Stimulated activated CD8-positive, alpha-beta memory T cell treated with anti-CD3 and anti-CD28 coated beads, Interleukin-4, amount 100 ng/mL, for 48 hours (primary cell): ENCODE results near the gene ARHGEF39.
A peak's percentile ranks its signal among the peaks of the same experiment; 100 is the strongest.
"Not testable (repeated sequence)": the region's sequence is repeated elsewhere in the genome, so short reads cannot be mapped to it uniquely, and the experiment has no call there.

ENCODE experiments used
- DNase-seq: peaks from one replicate; pipeline ENCODE4 v3.0.0-alpha.2; 2020

Gene ARHGEF39

DNA sequence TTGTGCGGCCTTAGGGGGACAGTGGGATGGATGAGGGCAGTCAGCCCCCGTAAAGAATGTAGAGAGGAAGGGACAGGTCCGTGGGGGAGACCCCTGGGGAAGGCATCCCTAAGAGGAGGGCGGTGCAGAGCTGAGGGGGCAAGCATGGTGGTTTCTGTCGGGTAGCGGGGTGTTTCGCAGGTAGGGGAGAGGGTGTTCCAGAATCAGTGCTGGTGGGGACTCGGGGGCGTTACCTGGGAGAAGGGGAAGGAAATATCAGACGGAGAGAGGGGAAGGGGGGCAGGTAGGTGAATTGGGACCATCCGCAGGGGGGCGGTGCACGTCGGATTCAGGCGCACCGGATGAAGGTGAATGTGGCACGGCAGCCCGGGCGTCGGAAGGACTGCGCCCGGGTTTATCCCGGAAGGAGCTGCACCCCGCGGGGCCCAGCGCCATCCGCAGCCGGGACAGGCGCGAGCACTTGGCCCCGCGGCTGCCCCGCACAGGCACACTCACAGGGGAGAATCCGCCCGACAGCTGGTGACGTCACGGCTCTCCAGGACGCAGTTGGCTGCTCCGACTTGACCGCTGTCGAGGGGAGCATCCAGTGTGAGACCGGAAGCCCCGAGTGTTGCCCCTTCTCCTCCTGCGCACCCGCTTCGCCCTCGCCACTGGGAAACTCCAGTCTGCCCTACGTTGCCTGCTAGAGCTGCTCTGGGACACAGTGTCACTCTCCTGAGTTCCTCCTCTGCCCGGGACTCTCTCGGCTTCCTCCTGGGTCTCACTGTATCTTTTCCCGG, 48.1 kb downstream of the ARHGEF39 start:
- DNase-seq, result peak; percentile 83

- DNase-seq, result no peak
Measured at GRCh38 chr9:35615981-35616680, 48.9 kb downstream of the ARHGEF39 start.

DNA sequence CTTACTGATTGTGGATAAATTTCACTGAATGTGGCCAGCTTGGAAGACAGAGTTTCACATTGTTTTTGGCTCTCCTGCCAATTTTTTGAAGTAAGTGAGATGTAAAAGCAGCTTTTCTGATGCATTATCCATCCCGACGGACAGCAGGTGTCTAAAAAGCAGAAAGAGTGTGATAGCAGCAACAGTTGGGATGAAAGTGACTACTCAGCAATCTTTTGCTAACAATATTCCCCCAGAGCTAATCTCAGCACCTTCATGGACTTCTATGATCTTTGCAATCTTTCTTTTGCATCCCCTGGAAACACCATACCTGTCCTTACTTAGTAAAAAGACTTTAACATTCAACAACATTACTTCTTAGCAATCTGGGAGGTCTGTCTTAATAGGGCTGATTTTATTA, 52.2 kb downstream of the ARHGEF39 start:
- no peak for DNase-seq

- not testable (repeated sequence) for DNase-seq
Measured at GRCh38 chr9:35612066-35612465, 52.9 kb downstream of the ARHGEF39 start.

GRCh38 chr9:35611230-35611797, 53.7 kb downstream of the ARHGEF39 start:
- peak; percentile 70 for DNase-seq

DNA sequence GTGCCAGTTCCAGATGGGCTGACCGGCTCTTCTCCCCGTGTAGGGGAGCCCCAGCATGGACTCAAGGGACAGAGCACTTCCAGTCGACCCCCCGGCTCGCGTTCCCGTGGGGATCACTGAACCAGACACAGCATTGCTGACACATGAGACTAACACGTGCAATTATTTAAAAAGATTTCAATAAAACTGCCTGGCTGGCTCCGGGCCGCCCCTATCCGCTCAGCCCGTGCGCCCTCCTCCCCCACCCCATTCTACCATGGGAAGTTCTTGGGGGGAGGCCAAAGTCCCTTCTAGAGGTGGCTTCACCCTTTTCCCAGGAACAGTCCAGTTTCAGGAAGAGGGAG, 55.2 kb downstream of the ARHGEF39 start:
- DNase-seq, result no peak
